ENCODE data around the gene TMEM198.

Gene TMEM198

GRCh38 chr2:219498280-219499057 is 45.4 kb upstream of the TMEM198 start, which contains the start of gene GMPPA:
Gene GMPPA, plus strand, starts transcription at chr2:219498891. Its CDS starts 1,085 bp downstream, at chr2:219499976.
- peak within 1 kb of the TSS; percentile 44 for H3K27ac ChIP-seq
- no peak for TF ChIP-seq ZFX (IDR thresholded peaks at IDR 0.05; ENCODE audit: borderline replicate concordance)
- TF ChIP-seq, protein P1, sequence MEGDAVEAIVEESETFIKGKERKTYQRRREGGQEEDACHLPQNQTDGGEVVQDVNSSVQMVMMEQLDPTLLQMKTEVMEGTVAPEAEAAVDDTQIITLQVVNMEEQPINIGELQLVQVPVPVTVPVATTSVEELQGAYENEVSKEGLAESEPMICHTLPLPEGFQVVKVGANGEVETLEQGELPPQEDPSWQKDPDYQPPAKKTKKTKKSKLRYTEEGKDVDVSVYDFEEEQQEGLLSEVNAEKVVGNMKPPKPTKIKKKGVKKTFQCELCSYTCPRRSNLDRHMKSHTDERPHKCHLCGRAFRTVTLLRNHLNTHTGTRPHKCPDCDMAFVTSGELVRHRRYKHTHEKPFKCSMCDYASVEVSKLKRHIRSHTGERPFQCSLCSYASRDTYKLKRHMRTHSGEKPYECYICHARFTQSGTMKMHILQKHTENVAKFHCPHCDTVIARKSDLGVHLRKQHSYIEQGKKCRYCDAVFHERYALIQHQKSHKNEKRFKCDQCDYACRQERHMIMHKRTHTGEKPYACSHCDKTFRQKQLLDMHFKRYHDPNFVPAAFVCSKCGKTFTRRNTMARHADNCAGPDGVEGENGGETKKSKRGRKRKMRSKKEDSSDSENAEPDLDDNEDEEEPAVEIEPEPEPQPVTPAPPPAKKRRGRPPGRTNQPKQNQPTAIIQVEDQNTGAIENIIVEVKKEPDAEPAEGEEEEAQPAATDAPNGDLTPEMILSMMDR (IDR thresholded peaks at IDR 0.05) = no peak

GRCh38 chr2:219499058-219499307 is 44.8 kb upstream of the TMEM198 start:
- TF ChIP-seq, protein P1 (IDR thresholded peaks at IDR 0.05) = no peak
- H3K27ac ChIP-seq = peak overlapping the region; percentile 44

GRCh38 chr2:219499555-219499954 is 44.3 kb upstream of the TMEM198 start:
- no peak for TF ChIP-seq ZFX (IDR thresholded peaks at IDR 0.05; ENCODE audit: borderline replicate concordance)
- H3K27ac ChIP-seq = no peak overlapping the region

DNA sequence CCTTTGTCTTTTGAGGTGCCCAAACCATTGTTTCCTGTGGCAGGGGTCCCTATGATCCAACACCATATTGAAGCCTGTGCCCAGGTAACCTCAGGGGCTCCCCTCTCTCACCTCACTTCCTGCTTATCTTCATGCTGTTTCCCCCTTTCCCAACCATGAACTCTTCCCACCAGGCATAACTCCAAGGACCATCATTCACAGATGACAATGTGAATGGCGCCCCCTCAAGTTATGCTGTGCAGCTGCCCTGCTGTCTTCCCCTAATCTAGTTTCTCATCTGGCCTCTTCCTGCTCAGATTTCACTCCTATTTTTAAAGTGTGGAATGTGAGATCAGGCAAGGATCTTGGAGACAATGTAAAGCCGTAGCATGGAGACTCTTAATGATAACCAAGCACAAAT is 43.7 kb upstream of the TMEM198 start:
- H3K27ac ChIP-seq = no peak overlapping the region
- TF ChIP-seq ZFX (IDR thresholded peaks at IDR 0.05; ENCODE audit: borderline replicate concordance) = no peak
- TF ChIP-seq, protein P1 (IDR thresholded peaks at IDR 0.05) = peak; percentile 31

- TF ChIP-seq ZFX (IDR thresholded peaks at IDR 0.05; ENCODE audit: borderline replicate concordance) = no peak
- TF ChIP-seq, protein P1 (IDR thresholded peaks at IDR 0.05) = no peak
- no peak overlapping the region for H3K27ac ChIP-seq
Measured at GRCh38 chr2:219501849-219502248, 42.0 kb upstream of the TMEM198 start.

DNA sequence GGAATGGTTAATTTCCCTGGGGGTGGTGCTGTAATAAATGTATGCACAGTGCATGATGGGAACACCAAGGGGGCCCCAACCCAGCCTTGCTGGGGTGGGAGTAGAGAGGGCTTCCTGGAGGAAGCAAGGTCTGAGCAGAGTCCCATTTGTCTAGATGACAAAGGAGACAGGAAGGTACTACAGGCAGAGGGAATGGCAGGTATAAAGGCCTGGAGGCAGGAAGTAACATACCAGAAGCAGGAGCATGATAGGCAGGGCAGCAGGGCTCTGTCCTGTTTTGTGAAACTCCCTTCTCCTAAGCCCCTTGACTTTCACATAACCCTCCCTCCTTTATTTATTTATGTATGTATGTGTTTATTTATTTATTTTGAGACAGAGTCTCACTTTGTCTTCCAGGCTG is 41.2 kb upstream of the TMEM198 start:
- TF ChIP-seq, protein P1 (IDR thresholded peaks at IDR 0.05) = no peak
- TF ChIP-seq ZFX (IDR thresholded peaks at IDR 0.05; ENCODE audit: borderline replicate concordance) = no peak
- no peak overlapping the region for H3K27ac ChIP-seq

DNA sequence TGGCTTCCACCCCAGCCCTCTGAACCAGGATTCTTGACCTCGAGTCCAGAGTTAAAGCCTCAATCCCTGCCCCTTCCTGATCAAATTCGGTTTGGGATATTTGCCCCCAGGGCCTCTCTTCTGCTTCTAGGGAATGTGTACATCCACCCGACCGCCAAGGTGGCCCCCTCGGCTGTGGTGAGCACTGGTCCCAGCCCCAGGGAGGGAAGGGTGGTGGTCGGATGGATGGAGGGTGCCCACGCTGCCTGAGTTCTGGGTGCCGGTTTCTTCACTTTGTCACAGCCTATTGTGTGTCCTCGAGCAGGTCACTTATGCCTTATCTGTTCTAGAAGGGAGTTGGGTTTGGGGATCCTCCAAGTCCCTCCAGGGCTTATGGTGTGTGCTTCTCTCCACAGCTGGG is 38.2 kb upstream of the TMEM198 start:
- no peak overlapping the region for H3K27ac ChIP-seq

More for the DNA sequence above, 38.2 kb upstream of the TMEM198 start:
- TF ChIP-seq, protein P1 (IDR thresholded peaks at IDR 0.05) = no peak
- no peak for TF ChIP-seq ZFX (IDR thresholded peaks at IDR 0.05; ENCODE audit: borderline replicate concordance)
